Activated CD4-positive, alpha-beta memory T cell treated with anti-CD3 and anti-CD28 coated beads for 36 hours (primary cell): Measurements from ENCODE around the gene SSTR3. TPM values are rescaled to one million over a fixed set of nuclear protein-coding genes. Genes with fewer than 3 reads are reported as not detected.

ENCODE experiments used
- CTCF ChIA-PET: fragments of 350-600 bp; sonication (Branson Sonifier 250); formaldehyde crosslinking; loops from one replicate; lab custom pipeline; 2021; ENCODE audit warnings: antibody characterized with exemption, inconsistent platforms; lab: Charles Lee
- POLR2A ChIA-PET: fragments of 350-600 bp; sonication (Branson Sonifier 250); formaldehyde crosslinking; loops from one replicate; lab custom pipeline; 2021; ENCODE audit warnings: antibody characterized with exemption; lab: Charles Lee
- DNase-seq: peaks from one replicate; pipeline ENCODE4 v3.0.0-alpha.2; 2020
- H3K27ac Mint-ChIP-seq: one replicate; pipeline ENCODE4 v1.8.0; 2021; ENCODE audit warnings: mixed read lengths
- H3K27me3 Mint-ChIP-seq: one replicate; pipeline ENCODE4 v1.8.0; 2021; ENCODE audit warnings: mixed read lengths
- H3K36me3 Mint-ChIP-seq: one replicate; pipeline ENCODE4 v1.8.0; 2021; ENCODE audit warnings: mixed read lengths
- H3K4me1 Mint-ChIP-seq: one replicate; pipeline ENCODE4 v1.8.0; 2021; ENCODE audit warnings: low read depth, mixed read lengths
- H3K4me3 Mint-ChIP-seq: one replicate; pipeline ENCODE4 v1.8.0; 2021; ENCODE audit warnings: mild to moderate bottlenecking, mixed read lengths
- H3K9me3 Mint-ChIP-seq: one replicate; pipeline ENCODE4 v1.8.0; 2021; ENCODE audit warnings: mixed read lengths
- intact Hi-C: fragments of 100-400 bp; cut with micrococcal nuclease; formaldehyde crosslinking; loops from one replicate; pipeline ENCODE4 v1.15.1; 2023
- total RNA-seq, 2 experiments: library from RNA; stranded (reverse); gene quantifications; one replicate each; pipeline ENCODE4 v1.2.3, GENCODE V29; 2021

The SSTR3 gene
- total RNA-seq, 2 experiments from 2014 or later = 8.5 to 9.3 TPM

GRCh38 chr22:37218771-37219411 is 6.6 kb upstream of the SSTR3 start:
- Mint-ChIP-seq H3K4me3 (peak overlapping the region; percentile 76), H3K27ac (peak overlapping the region; percentile 95), H3K27me3 (no peaks in the 10 kb centered on the region), H3K36me3 (peaks cover 36% of the 10 kb centered on the region), H3K9me3 (peaks cover 13% of the 10 kb centered on the region), H3K4me1 (peaks cover 76% of the 10 kb centered on the region)
- CTCF ChIA-PET = interaction anchor here (0.8 to 4.8 kb wide), 7 partner anchors 14 to 97 kb away, joined by 3 to 41 read pairs (median 4); no protein-coding TSS in a partner anchor
- POLR2A ChIA-PET = interaction anchor here (0.6 to 8.7 kb wide), 8 partner anchors 10 to 96 kb away, joined by 3 to 93 read pairs (median 6); partner anchors contain the start of gene RAC2
- DNase-seq = peak; percentile 85
- intact Hi-C loops = loop anchor here (1.0 to 2.0 kb wide), 5 partner anchors 11 to 97 kb away; no protein-coding TSS in a partner anchor

GRCh38 chr22:37218399-37218770 is 6.1 kb upstream of the SSTR3 start:
- H3K9me3 Mint-ChIP-seq = peaks cover 13% of the 10 kb centered on the region
- intact Hi-C loops = loop anchor here (2.0 kb wide), 2 partner anchors 20 to 56 kb away; no protein-coding TSS in a partner anchor
- H3K36me3 Mint-ChIP-seq = peaks cover 35% of the 10 kb centered on the region
- ChIA-PET POLR2A (interaction anchor here (0.6 to 8.7 kb wide), 8 partner anchors 10 to 55 kb away, joined by 3 to 93 read pairs (median 6); partner anchors contain the start of gene RAC2), CTCF (interaction anchor here (1.1 to 4.8 kb wide), 5 partner anchors 13 to 231 kb away, joined by 3 to 41 read pairs (median 4); no protein-coding TSS in a partner anchor)
- H3K27ac Mint-ChIP-seq = peak overlapping the region; percentile 95
- peak; percentile 51 for DNase-seq
- peaks cover 71% of the 10 kb centered on the region for H3K4me1 Mint-ChIP-seq
- no peaks in the 10 kb centered on the region for H3K27me3 Mint-ChIP-seq
- peak overlapping the region; percentile 76 for H3K4me3 Mint-ChIP-seq

GRCh38 chr22:37215890-37216289 is 3.6 kb upstream of the SSTR3 start:
- peaks cover 50% of the 10 kb centered on the region for H3K4me1 Mint-ChIP-seq

GRCh38 chr22:37214731-37215030 is 2.4 kb upstream of the SSTR3 start:
- DNase-seq = no peak
- intact Hi-C loops = no loop called here
- Mint-ChIP-seq H3K27ac (no peak overlapping the region), H3K27me3 (no peaks in the 10 kb centered on the region), H3K9me3 (no peaks in the 10 kb centered on the region), H3K4me3 (no peak overlapping the region), H3K36me3 (peaks cover 13% of the 10 kb centered on the region), H3K4me1 (peaks cover 39% of the 10 kb centered on the region)
- ChIA-PET CTCF (no interaction called here), POLR2A (no interaction called here)

More at GRCh38 chr22:37215890-37216289, 3.6 kb upstream of the SSTR3 start:
- POLR2A ChIA-PET = interaction anchor here (1.6 kb wide), 1 partner anchor 14 kb away, joined by 6 read pairs; no protein-coding TSS in a partner anchor
- intact Hi-C loops = no loop called here
- Mint-ChIP-seq H3K4me3 (no peak overlapping the region), H3K9me3 (peaks cover 3% of the 10 kb centered on the region), H3K36me3 (peaks cover 17% of the 10 kb centered on the region), H3K27me3 (no peaks in the 10 kb centered on the region), H3K27ac (no peak overlapping the region)
- no peak for DNase-seq
- CTCF ChIA-PET = interaction anchor here (4.8 kb wide), 2 partner anchors 16 to 44 kb away, joined by 32 to 41 read pairs; no protein-coding TSS in a partner anchor

- Mint-ChIP-seq H3K4me1 (peaks cover 33% of the 10 kb centered on the region), H3K36me3 (peaks cover 12% of the 10 kb centered on the region), H3K27ac (no peak overlapping the region), H3K9me3 (no peaks in the 10 kb centered on the region), H3K27me3 (no peaks in the 10 kb centered on the region), H3K4me3 (no peak overlapping the region)
- intact Hi-C loops = no loop called here
- DNase-seq = no peak
- CTCF ChIA-PET = no interaction called here
- POLR2A ChIA-PET = no interaction called here
Measured at GRCh38 chr22:37213941-37214730, 1.9 kb upstream of the SSTR3 start.

- peaks cover 7% of the 10 kb centered on the region for H3K36me3 Mint-ChIP-seq
- intact Hi-C loops = no loop called here
- peaks cover 30% of the 10 kb centered on the region for H3K4me1 Mint-ChIP-seq
- no peak for DNase-seq
- H3K4me3 Mint-ChIP-seq = no peak overlapping the region
- H3K27me3 Mint-ChIP-seq = no peaks in the 10 kb centered on the region
- no peak overlapping the region for H3K27ac Mint-ChIP-seq
- ChIA-PET POLR2A (no interaction called here), CTCF (no interaction called here)
- H3K9me3 Mint-ChIP-seq = no peaks in the 10 kb centered on the region
Measured at GRCh38 chr22:37213218-37213855, 1.1 kb upstream of the SSTR3 start.

- intact Hi-C loops = no loop called here
- Mint-ChIP-seq H3K36me3 (peaks cover 4% of the 10 kb centered on the region), H3K9me3 (no peaks in the 10 kb centered on the region), H3K27me3 (no peaks in the 10 kb centered on the region), H3K27ac (no peak overlapping the region), H3K4me1 (peaks cover 25% of the 10 kb centered on the region), H3K4me3 (no peak overlapping the region)
- ChIA-PET POLR2A (no interaction called here), CTCF (no interaction called here)
- DNase-seq = no peak
Measured at GRCh38 chr22:37211866-37212173, 457 bp downstream of the SSTR3 start.

- POLR2A ChIA-PET = no interaction called here
- CTCF ChIA-PET = interaction anchor here (1.8 kb wide), 1 partner anchor 11 kb away, joined by 12 read pairs; no protein-coding TSS in a partner anchor
Measured at GRCh38 chr22:37211075-37211865, 1.0 kb downstream of the SSTR3 start.

GRCh38 chr22:37210041-37210803 is 2.1 kb downstream of the SSTR3 start:
- Mint-ChIP-seq H3K4me3 (no peak overlapping the region), H3K36me3 (peaks cover 4% of the 10 kb centered on the region), H3K9me3 (no peaks in the 10 kb centered on the region), H3K27me3 (no peaks in the 10 kb centered on the region), H3K4me1 (peaks cover 15% of the 10 kb centered on the region), H3K27ac (peak overlapping the region; percentile 13)
- intact Hi-C loops = no loop called here
- ChIA-PET POLR2A (no interaction called here), CTCF (interaction anchor here (1.8 kb wide), 1 partner anchor 10 kb away, joined by 12 read pairs; no protein-coding TSS in a partner anchor)
- DNase-seq = no peak

More at GRCh38 chr22:37211075-37211865, 1.0 kb downstream of the SSTR3 start:
- intact Hi-C loops = no loop called here
- no peaks in the 10 kb centered on the region for H3K9me3 Mint-ChIP-seq
- no peak overlapping the region for H3K4me3 Mint-ChIP-seq
- DNase-seq = no peak
- peaks cover 20% of the 10 kb centered on the region for H3K4me1 Mint-ChIP-seq
- peaks cover 4% of the 10 kb centered on the region for H3K36me3 Mint-ChIP-seq
- H3K27me3 Mint-ChIP-seq = no peaks in the 10 kb centered on the region
- peak overlapping the region; percentile 10 for H3K27ac Mint-ChIP-seq

- H3K4me3 Mint-ChIP-seq = no peak overlapping the region
- intact Hi-C loops = no loop called here
- H3K27me3 Mint-ChIP-seq = no peaks in the 10 kb centered on the region
- H3K4me1 Mint-ChIP-seq = peaks cover 15% of the 10 kb centered on the region
- H3K27ac Mint-ChIP-seq = no peak overlapping the region
- no peak for DNase-seq
- H3K36me3 Mint-ChIP-seq = peaks cover 4% of the 10 kb centered on the region
- ChIA-PET CTCF (interaction anchor here (1.8 to 1.9 kb wide), 2 partner anchors 9 to 10 kb away, joined by 10 to 12 read pairs; no protein-coding TSS in a partner anchor), POLR2A (interaction anchor here (1.3 to 1.4 kb wide), 2 partner anchors 9 kb away, joined by 5 to 6 read pairs; no protein-coding TSS in a partner anchor)
- H3K9me3 Mint-ChIP-seq = no peaks in the 10 kb centered on the region
Measured at GRCh38 chr22:37209140-37209845, 3.0 kb downstream of the SSTR3 start.
